ENCODE results near the gene TPGS1. TPM values are rescaled to one million over a fixed set of nuclear protein-coding genes. Genes with fewer than 3 reads are reported as not detected.

The TPGS1 gene
- total RNA-seq, 3 donors from 2014 or later, result 15.5 to 20.6 (median 16.0) TPM

- DNase-seq (no peak), ATAC-seq (no peak)
- Histone ChIP-seq H3K4me1 (ENCODE audit: low read depth) (no peaks in the 10 kb centered on the region), H3K4me3 (no peak overlapping the region), H3K9me3 (no peaks in the 10 kb centered on the region), H3K36me3 (ENCODE audit: low read depth) (no peaks in the 10 kb centered on the region)
- intact Hi-C loops (cut with DNase I, micrococcal nuclease), result no loop called here
- TF ChIP-seq CTCF (IDR thresholded peaks at IDR 0.05), result no peak
Measured at GRCh38 chr19:519449-519865, 12.2 kb downstream of the TPGS1 start.

- TF ChIP-seq CTCF (IDR thresholded peaks at IDR 0.05), result no peak
- H3K36me3 ChIP-seq (ENCODE audit: low read depth), result no peaks in the 10 kb centered on the region
- H3K4me1 ChIP-seq (ENCODE audit: low read depth), result no peaks in the 10 kb centered on the region
- intact Hi-C loops (cut with DNase I, micrococcal nuclease), result no loop called here
- H3K4me3 ChIP-seq, result no peak overlapping the region
- DNase-seq, result no peak
- ATAC-seq, result no peak
- H3K9me3 ChIP-seq, result no peaks in the 10 kb centered on the region
Measured at GRCh38 chr19:522726-523125, 15.4 kb downstream of the TPGS1 start.

GRCh38 chr19:524062-524674, 16.9 kb downstream of the TPGS1 start:
- DNase-seq (peak in 1 of 3 donors; percentile 55), ATAC-seq (no peak)
- no peaks in the 10 kb centered on the region for H3K36me3 ChIP-seq (ENCODE audit: low read depth)
- H3K4me1 ChIP-seq (ENCODE audit: low read depth), result no peaks in the 10 kb centered on the region
- intact Hi-C loops (cut with DNase I, micrococcal nuclease), result no loop called here
- no peak for TF ChIP-seq CTCF (IDR thresholded peaks at IDR 0.05)
- no peaks in the 10 kb centered on the region for H3K9me3 ChIP-seq
- H3K4me3 ChIP-seq, result no peak overlapping the region

GRCh38 chr19:525029-525428, 17.7 kb downstream of the TPGS1 start:
- DNase-seq (no peak), ATAC-seq (no peak)
- no peak for TF ChIP-seq CTCF (IDR thresholded peaks at IDR 0.05)
- H3K36me3 ChIP-seq (ENCODE audit: low read depth), result no peaks in the 10 kb centered on the region
- H3K4me1 ChIP-seq (ENCODE audit: low read depth), result no peaks in the 10 kb centered on the region
- H3K9me3 ChIP-seq, result no peaks in the 10 kb centered on the region
- H3K4me3 ChIP-seq, result no peak overlapping the region
- intact Hi-C loops (cut with DNase I, micrococcal nuclease), result no loop called here

- no peaks in the 10 kb centered on the region for H3K36me3 ChIP-seq (ENCODE audit: low read depth)
- no peaks in the 10 kb centered on the region for H3K9me3 ChIP-seq
- ATAC-seq (no peak), DNase-seq (no peak)
- intact Hi-C loops (cut with DNase I, micrococcal nuclease), result no loop called here
- H3K4me1 ChIP-seq (ENCODE audit: low read depth), result no peaks in the 10 kb centered on the region
- no peak for TF ChIP-seq CTCF (IDR thresholded peaks at IDR 0.05)
- no peak overlapping the region for H3K4me3 ChIP-seq
Measured at GRCh38 chr19:525857-526419, 18.6 kb downstream of the TPGS1 start.

Measured in mucosa of descending colon (tissue), 3 donors.